K562 (cell line): ENCODE measurements around the gene HSD17B2. TPM values are rescaled to one million over a fixed set of nuclear protein-coding genes. Genes with fewer than 3 reads are reported as not detected.
"Not testable (repeated sequence)": the region's sequence is repeated elsewhere in the genome, so short reads cannot be mapped to it uniquely, and the experiment has no call there.

Source experiments
- ATAC-seq: fragments of 200-7000 bp; cut with Tn5 transposase; 3 replicates; pipeline ENCODE4 v1.9.1; 2020; ENCODE audit warnings: moderate library complexity
- BruUV-seq: library from RNA; stranded (reverse); fragments of 400-500 nt; replicated peaks from 2 replicates; lab custom pipeline; 2021; lab: Mats Ljungman, UMichigan
- CTCF ChIA-PET: fragments of 300-600 bp; formaldehyde crosslinking; extraction: SDS; loops from one replicate; lab custom pipeline; 2021; ENCODE audit warnings: low intra/inter-chr PET ratio; lab: Yijun Ruan, JAX
- POLR2A ChIA-PET: fragments of 300-600, 350-650 bp; sonication (Branson Sonifier 250); formaldehyde crosslinking; extraction: SDS; loops from one replicate; lab custom pipeline; 2021; ENCODE audit warnings: antibody characterized with exemption, inconsistent platforms; lab: Yijun Ruan, JAX
- DNase-seq, 4 experiments: peaks; one replicate each; pipeline versions ENCODE4 v3.0.0 to v3.0.0-alpha.2; 2011 to 2018; ENCODE audit warnings: low spot score in 3 of 4, mixed read lengths in 3 of 4; ENCODE audit errors: extremely low read depth in 1 of 4
- FAIRE-seq: peaks from 2 replicates; lab custom pipeline; 2011; peaks lifted over from hg19 to GRCh38; lab: Jason Lieb, UNC
- H2AFZ ChIP-seq: 2 replicates; pipeline ENCODE4 v1.6.0; 2011; ENCODE audit warnings: low read depth, low read length, control low read depth, inconsistent platforms
- H3K27ac ChIP-seq: fragments of 200-600 bp; 3 replicates; pipeline ENCODE4 v1.8.0; 2011; ENCODE audit warnings: low read depth, mild to moderate bottlenecking, control low read depth, inconsistent platforms, low read length, moderate library complexity, mixed read lengths; ENCODE audit errors: extremely low read depth
- H3K27me3 ChIP-seq, 2 experiments: fragments of 300-600 bp in 1 of 2; 2 replicates in 1 of 2; 3 replicates in 1 of 2; pipeline versions ENCODE4 v1.6.0 to v1.8.0; 2011; ENCODE audit warnings: inconsistent platforms in 2 of 2, low read length in 2 of 2, mild to moderate bottlenecking in 1 of 2, mixed read lengths in 1 of 2, moderate library complexity in 1 of 2; ENCODE audit not compliant: control insufficient read depth in 2 of 2, insufficient read depth in 2 of 2
- H3K36me3 ChIP-seq: fragments of 300-600 bp; 3 replicates; pipeline ENCODE4 v1.8.0; 2011; ENCODE audit warnings: mild to moderate bottlenecking, low read length, inconsistent platforms; ENCODE audit not compliant: control insufficient read depth, insufficient read depth
- H3K4me1 ChIP-seq, 2 experiments: fragments of 200-600 bp in 1 of 2; replicated peaks in 1 of 2; 2 replicates in 1 of 2; 3 replicates in 1 of 2; pipeline versions ENCODE4 v1.5.1 to v1.8.0; 2011; ENCODE audit warnings: inconsistent platforms in 2 of 2, low read length in 2 of 2, mild to moderate bottlenecking in 1 of 2, mixed read lengths in 1 of 2, moderate library complexity in 1 of 2; ENCODE audit not compliant: control insufficient read depth in 2 of 2, insufficient read depth in 2 of 2
- H3K4me2 ChIP-seq: 2 replicates; pipeline ENCODE4 v1.6.1; 2011; ENCODE audit warnings: low read length, control low read depth, inconsistent platforms, mixed read lengths; ENCODE audit not compliant: insufficient read depth
- H3K4me3 ChIP-seq: fragments of 200-600 bp; sonication (generic), shearing (Covaris generic); 2 replicates; pipeline ENCODE4 v1.5.1; 2016; ENCODE audit warnings: control low read depth, inconsistent platforms
- H3K79me2 ChIP-seq: fragments of 200-600 bp; 3 replicates; pipeline ENCODE4 v1.8.0; 2011; ENCODE audit warnings: low read length, inconsistent platforms; ENCODE audit not compliant: control insufficient read depth, insufficient read depth
- H3K9ac ChIP-seq, 2 experiments: 2 replicates each; pipeline versions ENCODE4 v1.6.0 to v1.6.1; 2011; ENCODE audit warnings: low read depth in 2 of 2, low read length in 2 of 2, control low read depth in 1 of 2, inconsistent platforms in 1 of 2, mild to moderate bottlenecking in 1 of 2, mixed read lengths in 1 of 2; ENCODE audit not compliant: insufficient read depth in 1 of 2
- H3K9me1 ChIP-seq: one replicate; pipeline ENCODE4 v1.6.0; 2011; ENCODE audit warnings: inconsistent platforms, mild to moderate bottlenecking, low read length, moderate library complexity; ENCODE audit not compliant: control insufficient read depth, insufficient read depth
- H3K9me3 ChIP-seq: replicated peaks from 2 replicates; pipeline ENCODE4 v1.5.1; 2011; ENCODE audit warnings: low read depth, low read length, inconsistent platforms; ENCODE audit not compliant: control insufficient read depth, insufficient read depth
- H4K20me1 ChIP-seq: replicated peaks from 2 replicates; pipeline ENCODE4 v1.6.1; 2011; ENCODE audit warnings: low read length, inconsistent platforms, mixed read lengths; ENCODE audit not compliant: control insufficient read depth, insufficient read depth
- WGBS: fragments of 100-300 bp; shearing (Covaris generic); methylation state at CpG from one replicate; pipeline ENCODE4 v1.1.6; 2016; ENCODE audit warnings: low coverage, mixed read lengths; ENCODE audit not compliant: insufficient coverage; ENCODE audit errors: missing lambda C conversion rate; 5-methylcytosine and 5-hydroxymethylcytosine counted together
- in situ Hi-C: fragments of 300-500 bp; cut with MboI; formaldehyde crosslinking; loops from 4 replicates; pipeline ENCODE4 v1.15.0; 2018; ENCODE audit warnings: inconsistent platforms, mixed read lengths
- intact Hi-C: fragments of 100-400 bp; cut with micrococcal nuclease; formaldehyde crosslinking; loops from 2 replicates; pipeline ENCODE4 v1.14.2; 2022
- polyA plus RNA-seq, 8 experiments: library from polyadenylated mRNA; depleted of rRNA in 4 of 8; stranded (reverse) in 5 of 8; unstranded in 3 of 8; fragments of >200 nt; fragmentation: Nextera tagmentation in 2 of 8; fragmentation: Illumina TruSeq in 1 of 8; extraction: Ambion mirVana in 2 of 8; extraction: Trizol in 1 of 8; gene quantifications; 2 replicates each; pipeline versions ENCODE4 v1.2.1 to v1.2.3, GENCODE V29; 2011 to 2014; ENCODE audit warnings: inconsistent platforms in 1 of 8, missing spikeins in 1 of 8
- total RNA-seq, 7 experiments: library from RNA; depleted of rRNA in 6 of 7; stranded (reverse); fragments of >200 nt in 6 of 7; fragmentation: Illumina TruSeq in 2 of 7; extraction: Trizol in 2 of 7; gene quantifications; 2 replicates each; pipeline versions ENCODE4 v1.2.1 to v1.2.3, GENCODE V29; 2011 to 2021; ENCODE audit warnings: low replicate concordance in 1 of 7
- TF ChIP-seq, protein P1 (sequence below): sonication (generic); formaldehyde crosslinking; IDR thresholded peaks from 2 replicates; pipeline ENCODE4 v1.8.0; 2022; ENCODE audit warnings: mild to moderate bottlenecking, missing genetic modification reagents, borderline replicate concordance

Gene HSD17B2
- total and polyA plus RNA-seq, 9 of the 15 experiments (the other 6 are each of a cell fraction or from before 2014, with no cell fraction given): not detected

DNA sequence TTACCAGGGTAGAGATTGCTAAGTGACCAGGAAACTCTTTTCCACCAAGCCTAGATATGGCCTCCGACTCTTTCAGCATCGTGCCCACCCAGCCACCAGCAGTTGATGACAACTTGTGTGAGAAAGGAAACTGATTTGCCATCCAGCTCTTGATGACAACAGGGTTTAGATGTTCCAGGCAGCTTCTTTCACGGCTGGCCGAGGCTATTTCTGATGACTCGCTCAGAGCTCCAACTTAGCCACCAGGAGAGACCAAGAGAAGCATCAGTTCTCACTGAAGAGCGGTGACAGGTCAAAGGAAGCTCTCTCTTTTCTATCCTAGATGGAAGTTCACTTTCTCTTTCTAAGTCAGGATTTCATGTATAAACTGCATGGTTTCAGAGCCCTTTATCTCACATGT lies 73.7 kb downstream of the HSD17B2 start:
- in situ Hi-C loops: no loop called here
- WGBS: 0% methylated on average over 6 of the region's 6 CpGs
- intact Hi-C loops: loop anchor here (10.0 kb wide), 1 partner anchor 116 kb away; no protein-coding TSS in a partner anchor
- Histone ChIP-seq H4K20me1 (no peaks in the 10 kb centered on the region), H2AFZ (no peak overlapping the region), H3K36me3 (no peaks in the 10 kb centered on the region), H3K79me2 (no peaks in the 10 kb centered on the region), H3K9me1 (no peaks in the 10 kb centered on the region), H3K4me3 (no peak overlapping the region), H3K9ac (no peak overlapping the region), H3K27ac (no peak overlapping the region), H3K9me3 (no peaks in the 10 kb centered on the region), H3K4me1 (no peaks in the 10 kb centered on the region), H3K4me2 (no peak overlapping the region), H3K27me3 (peaks cover 16 to 26% of the 10 kb centered on the region in 2 experiments)
- ATAC-seq (no peak), FAIRE-seq (no peak), DNase-seq (no peak)
- CTCF ChIA-PET: no interaction called here
- no TSS peak for BruUV-seq
- TF ChIP-seq, protein P1, sequence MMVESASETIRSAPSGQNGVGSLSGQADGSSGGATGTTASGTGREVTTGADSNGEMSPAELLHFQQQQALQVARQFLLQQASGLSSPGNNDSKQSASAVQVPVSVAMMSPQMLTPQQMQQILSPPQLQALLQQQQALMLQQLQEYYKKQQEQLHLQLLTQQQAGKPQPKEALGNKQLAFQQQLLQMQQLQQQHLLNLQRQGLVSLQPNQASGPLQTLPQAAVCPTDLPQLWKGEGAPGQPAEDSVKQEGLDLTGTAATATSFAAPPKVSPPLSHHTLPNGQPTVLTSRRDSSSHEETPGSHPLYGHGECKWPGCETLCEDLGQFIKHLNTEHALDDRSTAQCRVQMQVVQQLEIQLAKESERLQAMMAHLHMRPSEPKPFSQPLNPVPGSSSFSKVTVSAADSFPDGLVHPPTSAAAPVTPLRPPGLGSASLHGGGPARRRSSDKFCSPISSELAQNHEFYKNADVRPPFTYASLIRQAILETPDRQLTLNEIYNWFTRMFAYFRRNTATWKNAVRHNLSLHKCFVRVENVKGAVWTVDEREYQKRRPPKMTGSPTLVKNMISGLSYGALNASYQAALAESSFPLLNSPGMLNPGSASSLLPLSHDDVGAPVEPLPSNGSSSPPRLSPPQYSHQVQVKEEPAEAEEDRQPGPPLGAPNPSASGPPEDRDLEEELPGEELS (CRISPR knock-in tag): no peak
- POLR2A ChIA-PET: interaction anchor here (0.9 kb wide), 1 partner anchor 16 kb away, joined by 4 read pairs; no protein-coding TSS in a partner anchor

DNA sequence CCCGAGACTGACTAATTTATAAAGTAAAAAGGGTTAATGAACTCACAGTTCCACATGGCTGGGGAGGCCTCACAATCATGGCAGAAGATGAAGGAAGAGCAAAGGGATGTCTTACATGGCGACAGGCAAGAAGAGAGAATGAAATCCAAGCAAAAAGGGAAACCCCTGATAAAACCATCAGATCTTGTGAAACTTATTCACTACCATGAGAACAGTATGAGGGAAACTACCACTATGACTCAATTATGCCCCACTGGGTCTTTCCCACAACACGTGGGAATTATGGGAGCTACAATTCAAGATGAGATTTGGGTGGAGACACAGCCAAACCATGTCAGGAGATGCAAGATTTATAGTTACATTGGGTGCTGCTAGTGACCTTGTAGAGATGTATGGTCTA lies 74.2 kb downstream of the HSD17B2 start:
- CTCF ChIA-PET, H3K9me3 ChIP-seq, H3K9ac ChIP-seq, H2AFZ ChIP-seq, BruUV-seq, H4K20me1 ChIP-seq, H3K4me2 ChIP-seq, in situ Hi-C loops, H3K36me3 ChIP-seq, H3K4me1 ChIP-seq, FAIRE-seq, ATAC-seq, DNase-seq, H3K4me3 ChIP-seq, H3K79me2 ChIP-seq, H3K27ac ChIP-seq, H3K9me1 ChIP-seq: not testable (repeated sequence)
- peaks cover 16 to 25% of the 10 kb centered on the region in 2 experiments for H3K27me3 ChIP-seq
- intact Hi-C loops: loop anchor here (10.0 kb wide), 1 partner anchor 116 kb away; no protein-coding TSS in a partner anchor
- POLR2A ChIA-PET: interaction anchor here (0.6 to 0.9 kb wide), 2 partner anchors 16 to 29 kb away, joined by 4 to 5 read pairs; no protein-coding TSS in a partner anchor
- WGBS: 0% methylated on average over 3 of the region's 3 CpGs
